ENCODE results near the gene ADCY2.

DNA sequence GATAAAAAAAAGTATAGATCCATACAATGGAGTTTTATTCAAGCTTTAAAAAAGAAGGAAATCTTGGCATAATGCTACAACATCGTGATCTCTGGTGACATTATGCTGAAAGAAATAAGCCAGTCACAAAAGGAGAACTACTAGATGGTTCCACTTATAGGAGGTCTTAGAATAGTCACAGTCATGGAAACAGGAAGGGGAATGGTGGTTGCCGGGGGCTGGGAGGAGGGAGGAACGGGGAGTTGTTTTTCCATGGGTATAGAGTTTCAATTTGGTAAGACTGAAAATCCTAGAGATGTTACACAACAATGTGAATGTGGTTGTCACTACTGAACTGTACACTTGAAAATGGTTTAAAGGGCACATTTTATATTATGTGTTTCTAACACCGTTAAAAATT lies 360.5 kb downstream of the ADCY2 start:
- TF ChIP-seq, protein P1, sequence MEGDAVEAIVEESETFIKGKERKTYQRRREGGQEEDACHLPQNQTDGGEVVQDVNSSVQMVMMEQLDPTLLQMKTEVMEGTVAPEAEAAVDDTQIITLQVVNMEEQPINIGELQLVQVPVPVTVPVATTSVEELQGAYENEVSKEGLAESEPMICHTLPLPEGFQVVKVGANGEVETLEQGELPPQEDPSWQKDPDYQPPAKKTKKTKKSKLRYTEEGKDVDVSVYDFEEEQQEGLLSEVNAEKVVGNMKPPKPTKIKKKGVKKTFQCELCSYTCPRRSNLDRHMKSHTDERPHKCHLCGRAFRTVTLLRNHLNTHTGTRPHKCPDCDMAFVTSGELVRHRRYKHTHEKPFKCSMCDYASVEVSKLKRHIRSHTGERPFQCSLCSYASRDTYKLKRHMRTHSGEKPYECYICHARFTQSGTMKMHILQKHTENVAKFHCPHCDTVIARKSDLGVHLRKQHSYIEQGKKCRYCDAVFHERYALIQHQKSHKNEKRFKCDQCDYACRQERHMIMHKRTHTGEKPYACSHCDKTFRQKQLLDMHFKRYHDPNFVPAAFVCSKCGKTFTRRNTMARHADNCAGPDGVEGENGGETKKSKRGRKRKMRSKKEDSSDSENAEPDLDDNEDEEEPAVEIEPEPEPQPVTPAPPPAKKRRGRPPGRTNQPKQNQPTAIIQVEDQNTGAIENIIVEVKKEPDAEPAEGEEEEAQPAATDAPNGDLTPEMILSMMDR (IDR thresholded peaks at IDR 0.05) = no peak
- TF ChIP-seq EP300 (IDR thresholded peaks at IDR 0.05) (no peak), POLR2AphosphoS5 (IDR thresholded peaks at IDR 0.05) (no peak)

Data from stomach (tissue), 4 donors.